Tibial nerve (tissue), 4 donors: Measurements from ENCODE around the gene ELFN1. TPM values are rescaled to one million over a fixed set of nuclear protein-coding genes. Genes with fewer than 3 reads are reported as not detected.

Experiments
- DNase-seq, 2 donors: peaks; one replicate each; pipeline ENCODE4 v3.0.0-alpha.2; 2019; ENCODE audit warnings: low spot score in 2 of 2
- H3K27ac ChIP-seq, 4 donors: fragments of 200-600 bp; sonication (generic) in 3 of 4; one replicate each; pipeline ENCODE4 v1.5.1; 2017 to 2019; ENCODE audit warnings: mild to moderate bottlenecking in 1 of 4
- H3K27me3 ChIP-seq, 2 donors: fragments of 200-600 bp; sonication (generic) in 1 of 2; one replicate each; pipeline versions ENCODE4 v1.5.1 to v1.6.0; 2017 to 2019
- H3K36me3 ChIP-seq, 3 donors: fragments of 200-600 bp; sonication (generic); one replicate each; pipeline ENCODE4 v1.5.1; 2018 to 2019
- H3K4me1 ChIP-seq, 4 donors: fragments of 200-600 bp; sonication (generic) in 3 of 4; one replicate each; pipeline ENCODE4 v1.5.1; 2017 to 2019
- H3K4me3 ChIP-seq, 4 donors: fragments of 200-600 bp; sonication (generic) in 3 of 4; one replicate each; pipeline ENCODE4 v1.5.1; 2017 to 2019; ENCODE audit warnings: mild to moderate bottlenecking in 1 of 4, moderate library complexity in 1 of 4
- H3K9me3 ChIP-seq, 4 donors: fragments of 200-600 bp; sonication (generic) in 3 of 4; one replicate each; pipeline ENCODE4 v1.5.1; 2017 to 2019
- CTCF ChIP-seq, 5 experiments: fragments of 200-600 bp in 3 of 5; fragments of 450-650 bp in 2 of 5; sonication (generic) in 3 of 5; IDR thresholded peaks; one replicate each; pipeline ENCODE4 v1.5.1; 2016 to 2019; ENCODE audit warnings: antibody characterized with exemption in 5 of 5, mild to moderate bottlenecking in 3 of 5, moderate library complexity in 2 of 5
- EP300 ChIP-seq, 2 donors: sonication (generic); formaldehyde crosslinking; IDR thresholded peaks; one replicate each; pipeline ENCODE4 v1.6.1; 2017; ENCODE audit warnings: antibody characterized with exemption in 2 of 2, mild to moderate bottlenecking in 1 of 2
- POLR2A ChIP-seq, 2 donors: fragments of 450-650 bp; IDR thresholded peaks; one replicate each; pipeline ENCODE4 v1.6.1; 2017; ENCODE audit warnings: antibody characterized with exemption in 2 of 2, mild to moderate bottlenecking in 2 of 2, moderate library complexity in 2 of 2
- WGBS, 2 donors: methylation state at CpG; one replicate each; pipeline ENCODE4 v1.1.5; 2018; 5-methylcytosine and 5-hydroxymethylcytosine counted together
- total RNA-seq, 4 donors: library from RNA; depleted of rRNA; stranded (reverse); fragments of >200 nt; gene quantifications; one replicate each; pipeline ENCODE4 v1.1.0, GENCODE V29; 2016

Gene ELFN1
- total RNA-seq, 4 donors from 2014 or later: 0.21 to 2.4 (median 1.5) TPM

GRCh38 chr7:1645071-1645409 lies 25.0 kb upstream of the ELFN1 start:
- H3K27me3 ChIP-seq: peaks cover 0 to 56% of the 10 kb centered on the region in 2 donors

GRCh38 chr7:1645476-1645875 lies 24.6 kb upstream of the ELFN1 start:
- DNase-seq: no peak
- Histone ChIP-seq H3K27ac (no peak overlapping the region), H3K4me1 (peaks cover 0 to 11% (median 0%) of the 10 kb centered on the region in 4 donors), H3K4me3 (no peak overlapping the region), H3K27me3 (peaks cover 0 to 59% of the 10 kb centered on the region in 2 donors), H3K9me3 (no peaks in the 10 kb centered on the region), H3K36me3 (no peaks in the 10 kb centered on the region)
- 88% methylated on average over 11 of the region's 13 CpGs; no CpG with 5 or more reads in 1 of the 2 donors for WGBS, 2 donors
- no peak for TF ChIP-seq CTCF (IDR thresholded peaks at IDR 0.05)
- TF ChIP-seq POLR2A (IDR thresholded peaks at IDR 0.05): no peak
- no peak for TF ChIP-seq EP300 (IDR thresholded peaks at IDR 0.05)

More at GRCh38 chr7:1645071-1645409, 25.0 kb upstream of the ELFN1 start:
- H3K4me1 ChIP-seq: peaks cover 0 to 11% (median 0%) of the 10 kb centered on the region in 4 donors
- DNase-seq: no peak
- no peak overlapping the region for H3K4me3 ChIP-seq
- WGBS, 2 donors: 73 to 82% methylated on average over 11 of the region's 11 CpGs
- H3K36me3 ChIP-seq: no peaks in the 10 kb centered on the region
- no peaks in the 10 kb centered on the region for H3K9me3 ChIP-seq
- H3K27ac ChIP-seq: no peak overlapping the region
- TF ChIP-seq EP300 (IDR thresholded peaks at IDR 0.05) (no peak), POLR2A (IDR thresholded peaks at IDR 0.05) (no peak), CTCF (IDR thresholded peaks at IDR 0.05) (no peak)

- H3K27me3 ChIP-seq: peaks cover 0 to 59% of the 10 kb centered on the region in 2 donors
- no peaks in the 10 kb centered on the region for H3K36me3 ChIP-seq
- H3K9me3 ChIP-seq: no peaks in the 10 kb centered on the region
- TF ChIP-seq POLR2A (IDR thresholded peaks at IDR 0.05) (no peak), EP300 (IDR thresholded peaks at IDR 0.05) (no peak), CTCF (IDR thresholded peaks at IDR 0.05) (no peak)
- WGBS, 2 donors: 77 to 80% methylated on average over 8 of the region's 8 CpGs
- H3K27ac ChIP-seq: no peak overlapping the region
- H3K4me3 ChIP-seq: no peak overlapping the region
- no peak for DNase-seq
- H3K4me1 ChIP-seq: peaks cover 0 to 11% (median 0%) of the 10 kb centered on the region in 4 donors
These were observed 23.7 kb upstream of the ELFN1 start for GRCh38 chr7:1646391-1646790.

- DNase-seq: no peak
- H3K4me3 ChIP-seq: no peak overlapping the region
These were observed 22.9 kb upstream of the ELFN1 start for GRCh38 chr7:1646957-1647891.

More at GRCh38 chr7:1646957-1647891, 22.9 kb upstream of the ELFN1 start:
- Histone ChIP-seq H3K9me3 (no peaks in the 10 kb centered on the region), H3K36me3 (no peaks in the 10 kb centered on the region), H3K27ac (no peak overlapping the region), H3K4me1 (peaks cover 0 to 11% (median 0%) of the 10 kb centered on the region in 4 donors), H3K27me3 (peaks cover 0 to 55% of the 10 kb centered on the region in 2 donors)
- 38 to 60% methylated on average over 36 to 40 of the region's 48 CpGs for WGBS, 2 donors
- TF ChIP-seq EP300 (IDR thresholded peaks at IDR 0.05) (no peak), CTCF (IDR thresholded peaks at IDR 0.05) (no peak), POLR2A (IDR thresholded peaks at IDR 0.05) (no peak)
